H1 (cell line): ENCODE measurements around the gene HLTF. TPM values are rescaled to one million over a fixed set of nuclear protein-coding genes. Genes with fewer than 3 reads are reported as not detected.

ENCODE experiments used
- CTCF ChIA-PET: fragments of 300-600 bp; sonication (Branson Sonifier 250); formaldehyde crosslinking; loops from one replicate; lab custom pipeline; 2021; ENCODE audit not compliant: partially characterized antibody; lab: Charles Lee
- POLR2A ChIA-PET: fragments of 300-600 bp; sonication (Branson Sonifier 250); formaldehyde crosslinking; loops from one replicate; lab custom pipeline; 2021; ENCODE audit warnings: inconsistent platforms; ENCODE audit not compliant: partially characterized antibody; lab: Charles Lee
- DNase-seq, 2 experiments: peaks; one replicate each; pipeline versions ENCODE4 v3.0.0 to v3.0.0-alpha.2; 2010 to 2022; ENCODE audit warnings: low spot score in 2 of 2, low read depth in 1 of 2, mixed read lengths in 1 of 2
- FAIRE-seq: peaks from 2 replicates; lab custom pipeline; 2011; peaks lifted over from hg19 to GRCh38; lab: Jason Lieb, UNC
- H2AFZ ChIP-seq: 2 replicates; pipeline ENCODE4 v1.8.1; 2012; ENCODE audit warnings: low read length, inconsistent platforms
- H2AK5ac ChIP-seq: 2 replicates; pipeline ENCODE4 v1.6.1; 2013; ENCODE audit warnings: low read depth, low read length
- H2BK120ac ChIP-seq: replicated peaks from 2 replicates; pipeline ENCODE3; 2013; ENCODE audit warnings: low read depth, low read length, inconsistent platforms
- H2BK12ac ChIP-seq: 2 replicates; pipeline ENCODE4 v1.6.1; 2013; ENCODE audit warnings: low read depth, low read length
- H2BK15ac ChIP-seq: 2 replicates; pipeline ENCODE4 v1.6.1; 2013; ENCODE audit warnings: low read length
- H2BK20ac ChIP-seq: 2 replicates; pipeline ENCODE4 v1.6.1; 2013; ENCODE audit warnings: low read length
- H2BK5ac ChIP-seq: 2 replicates; pipeline ENCODE4 v1.6.1; 2013; ENCODE audit warnings: low read depth, low read length
- H3K14ac ChIP-seq: 2 replicates; pipeline ENCODE4 v1.6.1; 2013; ENCODE audit warnings: inconsistent platforms; ENCODE audit not compliant: insufficient read length
- H3K18ac ChIP-seq: 2 replicates; pipeline ENCODE4 v1.6.1; 2013; ENCODE audit warnings: low read length; ENCODE audit errors: extremely low read depth
- H3K23ac ChIP-seq: 2 replicates; pipeline ENCODE4 v1.6.1; 2013; ENCODE audit warnings: inconsistent platforms; ENCODE audit not compliant: insufficient read length
- H3K23me2 ChIP-seq: 2 replicates; pipeline ENCODE4 v1.6.1; 2013; ENCODE audit warnings: low read depth, low read length
- H3K27ac ChIP-seq: 2 replicates; pipeline ENCODE4 v1.6.1; 2011; ENCODE audit warnings: low read depth, low read length, inconsistent platforms
- H3K27me3 ChIP-seq, 4 experiments: replicated peaks in 1 of 4; 1 replicate in 1 of 4; 2 replicates in 3 of 4; pipeline versions ENCODE4 v1.6.1 to v1.8.1; 2011 to 2013; ENCODE audit warnings: low read length in 3 of 4, mild to moderate bottlenecking in 3 of 4, inconsistent platforms in 2 of 4, mixed read lengths in 2 of 4, moderate library complexity in 1 of 4; ENCODE audit not compliant: control insufficient read depth in 3 of 4, insufficient read depth in 3 of 4; ENCODE audit errors: extremely low read depth in 1 of 4
- H3K36me3 ChIP-seq, 4 experiments: 2 replicates each; pipeline versions ENCODE4 v1.6.1 to v1.8.1; 2011 to 2013; ENCODE audit warnings: mild to moderate bottlenecking in 4 of 4, low read length in 3 of 4, moderate library complexity in 2 of 4, control low read depth in 1 of 4, inconsistent platforms in 1 of 4; ENCODE audit not compliant: insufficient read depth in 4 of 4, control insufficient read depth in 2 of 4
- H3K4ac ChIP-seq: replicated peaks from 2 replicates; pipeline ENCODE3; 2013; ENCODE audit warnings: low read length, low read depth, mixed read lengths, inconsistent platforms; ENCODE audit not compliant: insufficient read length
- H3K4me1 ChIP-seq, 4 experiments: replicated peaks in 1 of 4; 1 replicate in 1 of 4; 2 replicates in 3 of 4; pipeline versions ENCODE4 v1.6.1 to v1.8.1; 2011 to 2013; ENCODE audit warnings: low read length in 3 of 4, inconsistent platforms in 2 of 4, mixed read lengths in 1 of 4; ENCODE audit not compliant: insufficient read depth in 4 of 4, control insufficient read depth in 3 of 4
- H3K4me2 ChIP-seq, 2 experiments: 2 replicates each; pipeline versions ENCODE4 v1.6.1 to v1.8.1; 2011 to 2013; ENCODE audit warnings: low read depth in 2 of 2, low read length in 2 of 2, control low read depth in 1 of 2, inconsistent platforms in 1 of 2, mild to moderate bottlenecking in 1 of 2; ENCODE audit not compliant: insufficient read depth in 1 of 2
- H3K4me3 ChIP-seq, 4 experiments: fragments of 200-600, 300-600 bp in 1 of 4; sonication (generic), shearing (Covaris generic), sonication (Bioruptor Twin) in 1 of 4; 2 replicates each; pipeline versions ENCODE4 v1.5.1 to v1.8.1; 2011 to 2016; ENCODE audit warnings: low read length in 4 of 4, low read depth in 3 of 4, control low read depth in 2 of 4, inconsistent platforms in 2 of 4, mild to moderate bottlenecking in 2 of 4, mixed read lengths in 1 of 4, moderate library complexity in 1 of 4; ENCODE audit not compliant: insufficient read depth in 2 of 4; ENCODE audit errors: extremely low read depth in 1 of 4
- H3K56ac ChIP-seq: replicated peaks from 2 replicates; pipeline ENCODE3; 2013; ENCODE audit warnings: low read depth, mild to moderate bottlenecking, mixed read lengths, low read length, inconsistent platforms; ENCODE audit not compliant: insufficient read length
- H3K79me1 ChIP-seq: 2 replicates; pipeline ENCODE4 v1.6.1; 2013; ENCODE audit warnings: low read depth, low read length, control low read depth
- H3K79me2 ChIP-seq, 2 experiments: 2 replicates each; pipeline versions ENCODE4 v1.6.1 to v1.8.1; 2012 to 2013; ENCODE audit warnings: low read length in 2 of 2, mild to moderate bottlenecking in 2 of 2, inconsistent platforms in 1 of 2; ENCODE audit not compliant: insufficient read depth in 2 of 2, control insufficient read depth in 1 of 2
- H3K9ac ChIP-seq, 4 experiments: replicated peaks in 1 of 4; 1 replicate in 1 of 4; 2 replicates in 3 of 4; pipeline versions ENCODE4 v1.6.1 to v1.8.1; 2011 to 2013; ENCODE audit warnings: low read depth in 3 of 4, low read length in 3 of 4, control low read depth in 2 of 4, mild to moderate bottlenecking in 2 of 4, moderate library complexity in 2 of 4, inconsistent platforms in 1 of 4; ENCODE audit errors: extremely low read depth in 1 of 4
- H3K9me3 ChIP-seq, 2 experiments: 2 replicates each; pipeline versions ENCODE4 v1.6.1 to v1.8.1; 2012 to 2013; ENCODE audit warnings: mild to moderate bottlenecking in 2 of 2, moderate library complexity in 2 of 2, control low read depth in 1 of 2, inconsistent platforms in 1 of 2, low read depth in 1 of 2, low read length in 1 of 2, mixed read lengths in 1 of 2; ENCODE audit not compliant: insufficient read depth in 2 of 2
- H4K20me1 ChIP-seq, 2 experiments: replicated peaks in 1 of 2; 2 replicates each; pipeline versions ENCODE3 to v1.8.1; 2011 to 2013; ENCODE audit warnings: inconsistent platforms in 2 of 2, low read length in 2 of 2, mild to moderate bottlenecking in 1 of 2; ENCODE audit not compliant: insufficient read depth in 2 of 2, control insufficient read depth in 1 of 2
- H4K5ac ChIP-seq: 2 replicates; pipeline ENCODE4 v1.6.1; 2013; ENCODE audit warnings: low read length, low read depth, mixed read lengths, inconsistent platforms; ENCODE audit not compliant: insufficient read length
- H4K8ac ChIP-seq: 2 replicates; pipeline ENCODE4 v1.8.0; 2013; ENCODE audit warnings: mild to moderate bottlenecking, moderate library complexity, low read length, inconsistent platforms; ENCODE audit not compliant: insufficient read depth; ENCODE audit errors: extremely low read depth
- H4K91ac ChIP-seq: replicated peaks from 2 replicates; pipeline ENCODE3; 2013; ENCODE audit warnings: low read length, mixed read lengths, inconsistent platforms; ENCODE audit not compliant: insufficient read length
- CHD2 ChIP-seq: IDR thresholded peaks from 2 replicates; pipeline ENCODE4 v1.6.1; 2012; ENCODE audit warnings: low read length, improper control_type of control experiment
- NANOG ChIP-seq: IDR thresholded peaks from 2 replicates; pipeline ENCODE4 v1.6.1; 2011; ENCODE audit warnings: low read length, low read depth, mild to moderate bottlenecking, inconsistent platforms; ENCODE audit not compliant: insufficient read depth, poor library complexity, severe bottlenecking
- NRF1 ChIP-seq: IDR thresholded peaks from 2 replicates; pipeline ENCODE4 v1.6.1; 2011; ENCODE audit warnings: mild to moderate bottlenecking, low read depth, low read length, improper control_type of control experiment
- POLR2A ChIP-seq, 2 experiments: IDR thresholded peaks; 1 replicate in 1 of 2; 2 replicates in 1 of 2; pipeline ENCODE4 v1.6.1; 2011; ENCODE audit warnings: low read depth in 2 of 2, low read length in 2 of 2, mild to moderate bottlenecking in 2 of 2; ENCODE audit errors: control extremely low read depth in 1 of 2
- SP1 ChIP-seq: IDR thresholded peaks from 2 replicates; pipeline ENCODE4 v1.6.1; 2011; ENCODE audit warnings: low read depth, low read length
- ZNF274 ChIP-seq: IDR thresholded peaks from 2 replicates; pipeline ENCODE4 v1.7.0; 2012; ENCODE audit warnings: low read length, borderline replicate concordance; ENCODE audit errors: extremely low read depth
- WGBS, 2 experiments: shearing (Covaris generic) in 1 of 2; methylation state at CpG; one replicate each; pipeline versions ENCODE4 v1.1.6 to v1.1.7; 2013 to 2015; ENCODE audit warnings: low lambda C conversion rate in 2 of 2, mixed read lengths in 2 of 2, inconsistent platforms in 1 of 2, low coverage in 1 of 2, missing lambda C conversion rate in 1 of 2; ENCODE audit not compliant: insufficient replicate concordance in 2 of 2, insufficient coverage in 1 of 2, insufficient read length in 1 of 2; ENCODE audit errors: extremely low coverage in 1 of 2, missing lambda C conversion rate in 1 of 2; 5-methylcytosine and 5-hydroxymethylcytosine counted together
- polyA plus RNA-seq, 7 experiments: library from polyadenylated mRNA; depleted of rRNA in 3 of 7; stranded (reverse) in 5 of 7; unstranded in 2 of 7; fragments of >200 nt in 5 of 7; fragments of 200-250 nt in 2 of 7; gene quantifications; 1 replicate in 5 of 7; 2 replicates in 1 of 7; 4 replicates in 1 of 7; pipeline versions ENCODE4 v1.2.1 to v1.2.3, GENCODE V29; 2011 to 2013; ENCODE audit warnings: missing spikeins in 2 of 7, mixed read lengths in 2 of 7
- total RNA-seq: library from RNA; stranded (reverse); fragmentation: NEBNext Ultra II Directional; extraction: Animal tissue kit (Norgen Biotek cat#: 25700); gene quantifications from 2 replicates; pipeline ENCODE4 v1.2.1, GENCODE V29; 2021
- TF ChIP-seq, protein P1 (sequence below): IDR thresholded peaks from 2 replicates; pipeline ENCODE4 v1.6.1; 2011; ENCODE audit warnings: low read length, improper control_type of control experiment

Gene HLTF
- total and polyA plus RNA-seq, 2 of the 8 experiments (the other 6 are each of a cell fraction or from before 2014, with no cell fraction given): 18.1 to 60.3 TPM

- FAIRE-seq: no peak
- no peaks in the 10 kb centered on the region for H3K27me3 ChIP-seq
- TF ChIP-seq NRF1: no peak
- no peak for TF ChIP-seq POLR2A (IDR thresholded peaks at IDR 0.05; ENCODE audit: control extremely low read depth in 1 of 2, low read depth in 2 of 2, low read length in 2 of 2)
- TF ChIP-seq CHD2: no peak
- TF ChIP-seq, protein P1, sequence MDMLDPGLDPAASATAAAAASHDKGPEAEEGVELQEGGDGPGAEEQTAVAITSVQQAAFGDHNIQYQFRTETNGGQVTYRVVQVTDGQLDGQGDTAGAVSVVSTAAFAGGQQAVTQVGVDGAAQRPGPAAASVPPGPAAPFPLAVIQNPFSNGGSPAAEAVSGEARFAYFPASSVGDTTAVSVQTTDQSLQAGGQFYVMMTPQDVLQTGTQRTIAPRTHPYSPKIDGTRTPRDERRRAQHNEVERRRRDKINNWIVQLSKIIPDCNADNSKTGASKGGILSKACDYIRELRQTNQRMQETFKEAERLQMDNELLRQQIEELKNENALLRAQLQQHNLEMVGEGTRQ: no peak
- TF ChIP-seq NANOG: no peak
- TF ChIP-seq ZNF274: no peak
- no peak for TF ChIP-seq SP1
Measured at GRCh38 chr3:149018247-149018646, 68.1 kb downstream of the HLTF start.

More at GRCh38 chr3:149018247-149018646, 68.1 kb downstream of the HLTF start:
- Histone ChIP-seq H3K36me3 (peaks cover 0 to 15% (median 2%) of the 10 kb centered on the region in 4 experiments; a peak in 3 of 8 replicates), H3K23me2 (no peaks in the 10 kb centered on the region), H3K27ac (no peak overlapping the region), H2BK5ac (peak overlapping the region; percentile 75), H3K4me3 (no peak overlapping the region), H3K56ac (no peak overlapping the region), H4K20me1 (no peaks in the 10 kb centered on the region), H4K5ac (no peak overlapping the region), H3K23ac (no peak overlapping the region), H2BK12ac (peak overlapping the region; percentile 69; the same call in 1 of the 2 replicates), H2AFZ (no peak overlapping the region), H3K4ac (no peak overlapping the region), H3K18ac (peak overlapping the region; percentile 21; the same call in 1 of the 2 replicates), H2BK20ac (no peak overlapping the region), H3K4me1 (peaks cover 2 to 20% (median 19%) of the 10 kb centered on the region in 4 experiments), H4K91ac (peak overlapping the region; percentile 42), H3K14ac (no peak overlapping the region), H3K79me1 (peaks cover 2% of the 10 kb centered on the region; the same call in 1 of the 2 replicates), H3K4me2 (no peak overlapping the region), H3K9me3 (0 out of 4 replicates have a peak, but pooled peaks cover 0 to under 1% of the 10 kb centered on the region in 2 experiments), H2AK5ac (no peak overlapping the region), H3K79me2 (no peaks in the 10 kb centered on the region), H2BK15ac (no peak overlapping the region), H2BK120ac (no peak overlapping the region), H4K8ac (no peak overlapping the region), H3K9ac (no peak overlapping the region)
- CTCF ChIA-PET: no interaction called here
- POLR2A ChIA-PET: no interaction called here
- 76% methylated on average over 1 of the region's 1 CpG; no CpG with 5 or more reads in 1 of the 2 experiments for WGBS, 2 experiments
- DNase-seq: no peak
